Choroid plexus epithelial cell (primary cell): ENCODE measurements around the gene PRSS22.

ENCODE experiments used
- DNase-seq: peaks from one replicate; pipeline ENCODE4 v3.0.0-alpha.2; 2010; ENCODE audit warnings: low read depth
- H3K4me3 ChIP-seq: 2 replicates; pipeline ENCODE4 v1.5.1; 2011; ENCODE audit warnings: low read depth, mild to moderate bottlenecking, control low read depth, low read length, moderate library complexity
- TF ChIP-seq, protein P1 (sequence below): conservative IDR thresholded peaks from 2 replicates; pipeline ENCODE4 v1.5.1; 2011; ENCODE audit warnings: low read depth, mild to moderate bottlenecking, control low read depth, inconsistent platforms, low read length, moderate library complexity

PRSS22 gene

DNA sequence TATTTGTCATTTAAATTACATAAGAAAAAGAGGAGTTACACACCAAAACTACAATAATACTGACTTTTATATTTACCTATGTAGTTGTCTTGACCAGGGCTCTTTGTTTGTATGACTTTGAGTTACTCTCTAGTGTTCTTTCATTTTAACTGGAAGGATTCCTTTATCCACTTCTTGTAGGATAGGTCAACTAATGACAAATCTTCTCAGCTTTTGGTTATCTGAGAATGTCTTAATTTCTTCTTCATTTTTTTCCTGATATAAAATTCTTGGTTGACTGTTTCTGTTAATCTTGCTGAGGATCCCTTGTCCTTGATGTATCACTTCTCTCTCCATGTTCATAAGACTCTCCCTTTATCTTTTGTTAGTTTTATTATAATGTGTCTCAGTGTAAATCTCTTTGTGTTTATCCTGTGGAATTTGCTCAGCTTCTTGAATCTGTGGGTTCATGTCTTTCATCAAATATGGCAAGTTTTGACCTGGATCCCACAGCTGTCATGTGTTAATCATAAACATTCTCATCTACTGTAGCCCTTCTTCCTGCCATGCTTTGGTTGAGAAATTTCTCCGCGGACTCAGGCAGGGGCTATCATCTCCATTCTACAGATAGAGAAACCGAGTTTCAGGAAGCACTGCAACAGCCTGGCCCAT, 54.3 kb downstream of the PRSS22 start:
- H3K4me3 ChIP-seq = no peak overlapping the region
- DNase-seq = no peak
- TF ChIP-seq, protein P1, sequence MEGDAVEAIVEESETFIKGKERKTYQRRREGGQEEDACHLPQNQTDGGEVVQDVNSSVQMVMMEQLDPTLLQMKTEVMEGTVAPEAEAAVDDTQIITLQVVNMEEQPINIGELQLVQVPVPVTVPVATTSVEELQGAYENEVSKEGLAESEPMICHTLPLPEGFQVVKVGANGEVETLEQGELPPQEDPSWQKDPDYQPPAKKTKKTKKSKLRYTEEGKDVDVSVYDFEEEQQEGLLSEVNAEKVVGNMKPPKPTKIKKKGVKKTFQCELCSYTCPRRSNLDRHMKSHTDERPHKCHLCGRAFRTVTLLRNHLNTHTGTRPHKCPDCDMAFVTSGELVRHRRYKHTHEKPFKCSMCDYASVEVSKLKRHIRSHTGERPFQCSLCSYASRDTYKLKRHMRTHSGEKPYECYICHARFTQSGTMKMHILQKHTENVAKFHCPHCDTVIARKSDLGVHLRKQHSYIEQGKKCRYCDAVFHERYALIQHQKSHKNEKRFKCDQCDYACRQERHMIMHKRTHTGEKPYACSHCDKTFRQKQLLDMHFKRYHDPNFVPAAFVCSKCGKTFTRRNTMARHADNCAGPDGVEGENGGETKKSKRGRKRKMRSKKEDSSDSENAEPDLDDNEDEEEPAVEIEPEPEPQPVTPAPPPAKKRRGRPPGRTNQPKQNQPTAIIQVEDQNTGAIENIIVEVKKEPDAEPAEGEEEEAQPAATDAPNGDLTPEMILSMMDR = no peak
